HG03039 (cell line): Measurements from ENCODE around the gene RAD51B.
"Not testable (repeated sequence)": the region's sequence is repeated elsewhere in the genome, so short reads cannot be mapped to it uniquely, and the experiment has no call there.

Source experiments
- ATAC-seq: cut with Tn5 transposase; IDR thresholded peaks from one replicate; pipeline ENCODE4 v1.9.1; 2021; ENCODE audit warnings: mild to moderate bottlenecking, moderate library complexity; ENCODE audit not compliant: unreplicated experiment

Gene RAD51B

DNA sequence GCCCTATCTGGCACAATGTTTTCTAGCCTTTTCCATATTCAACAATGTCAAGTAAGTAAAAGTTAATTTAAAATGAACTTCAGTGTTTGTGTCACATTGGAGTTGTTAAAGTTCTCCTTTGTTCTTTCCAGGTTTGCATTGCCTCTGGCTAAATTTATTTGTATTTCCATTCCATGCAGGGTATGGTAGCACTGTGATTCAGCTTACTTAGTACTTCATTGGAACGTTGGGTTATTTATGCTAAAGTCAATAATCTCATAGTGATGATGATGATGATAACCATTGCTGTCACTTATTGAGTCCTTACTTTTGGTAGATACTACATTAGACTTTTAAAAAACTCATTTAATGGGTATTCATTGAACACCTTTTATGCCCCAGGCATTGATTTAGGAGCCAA is 286.9 kb downstream of the RAD51B start:
- no peak for ATAC-seq

DNA sequence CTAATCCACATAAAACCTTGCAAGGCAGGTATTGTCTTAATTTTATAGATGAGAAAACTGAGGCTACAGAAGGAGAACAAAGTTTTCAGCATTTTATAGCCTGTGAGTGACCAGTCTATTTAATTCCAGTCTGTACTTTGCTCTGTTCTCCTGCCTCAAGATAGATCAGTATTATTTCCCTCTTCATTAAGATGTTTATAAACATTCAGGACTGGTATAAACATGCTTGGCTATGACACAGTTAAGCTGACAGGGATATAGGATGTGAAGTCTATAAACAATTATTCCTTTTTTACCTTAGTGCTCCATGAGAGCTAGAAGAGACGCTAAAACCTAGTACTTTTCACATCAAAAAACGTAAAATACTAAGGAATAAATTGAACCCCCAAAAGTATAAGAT is 287.3 kb downstream of the RAD51B start:
- no peak for ATAC-seq

DNA sequence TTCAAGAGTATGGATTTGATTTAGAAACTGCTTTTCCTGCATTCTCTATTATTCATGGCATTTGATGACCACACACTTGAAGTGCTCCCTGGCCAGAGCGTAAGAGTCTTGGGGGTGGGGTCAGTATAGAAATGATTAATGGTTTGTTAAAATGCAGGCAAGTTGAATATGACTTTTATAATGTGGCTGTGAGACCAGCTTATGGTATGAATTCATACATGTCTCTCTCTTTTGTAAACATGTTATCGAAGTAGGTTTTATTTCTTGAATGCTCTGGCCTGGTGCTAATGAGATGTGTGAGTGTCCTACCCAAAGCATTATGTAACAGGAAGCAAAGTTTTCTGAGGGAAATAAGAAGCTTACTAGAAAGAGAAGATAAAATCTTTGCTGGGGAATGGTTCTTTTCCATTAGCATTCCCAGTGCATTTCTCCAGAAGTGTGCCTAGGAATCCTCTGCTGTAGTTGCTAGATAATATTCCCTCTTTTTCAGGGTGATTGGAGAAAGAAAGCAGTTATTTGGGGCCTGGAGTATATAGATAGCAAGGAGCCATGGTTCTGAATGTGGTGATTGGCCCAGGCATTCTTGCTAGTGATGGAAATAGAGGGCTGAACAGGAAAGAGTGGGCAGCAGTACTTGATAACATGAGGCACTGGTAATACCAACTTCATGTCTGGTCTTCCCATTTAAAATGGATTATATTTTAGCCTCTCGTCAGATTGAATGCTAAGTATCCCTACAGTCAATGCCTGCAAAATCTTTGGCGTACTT is 289.7 kb downstream of the RAD51B start:
- no peak for ATAC-seq

DNA sequence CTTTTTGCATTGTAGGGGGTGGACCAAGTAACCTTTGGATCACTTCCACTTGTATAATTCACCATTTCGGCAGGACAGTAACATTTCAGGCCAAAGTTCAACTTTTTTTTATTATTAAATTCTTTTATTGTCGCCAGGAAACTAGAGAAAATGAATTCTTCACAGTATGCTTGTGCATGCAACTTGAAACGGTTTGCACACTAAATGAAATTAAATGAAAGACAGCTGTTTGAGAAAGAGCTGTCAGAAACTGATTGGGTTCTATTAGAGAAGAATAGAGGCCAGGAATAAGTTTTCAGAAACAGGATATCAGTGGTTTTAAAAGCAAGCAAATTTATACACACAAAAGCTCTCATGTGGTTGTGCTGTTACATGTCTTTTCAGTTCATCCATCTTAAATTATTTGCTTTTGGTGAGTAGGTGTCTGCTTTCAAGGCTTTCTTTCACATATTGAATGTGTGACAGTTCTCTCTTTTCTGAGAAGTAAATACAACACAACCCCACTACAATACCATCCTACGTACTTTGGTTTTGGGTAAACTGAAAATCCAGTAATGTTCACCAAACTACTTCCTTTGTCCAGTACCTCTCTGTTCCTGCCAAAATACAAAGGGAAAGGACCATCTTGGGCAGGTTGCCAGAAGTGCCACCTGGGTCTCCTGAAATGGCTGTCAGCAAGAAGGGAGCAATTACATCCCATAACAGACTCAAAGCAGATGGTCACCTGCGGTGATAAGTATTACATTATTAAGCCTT is 291.7 kb downstream of the RAD51B start:
- no peak for ATAC-seq

DNA sequence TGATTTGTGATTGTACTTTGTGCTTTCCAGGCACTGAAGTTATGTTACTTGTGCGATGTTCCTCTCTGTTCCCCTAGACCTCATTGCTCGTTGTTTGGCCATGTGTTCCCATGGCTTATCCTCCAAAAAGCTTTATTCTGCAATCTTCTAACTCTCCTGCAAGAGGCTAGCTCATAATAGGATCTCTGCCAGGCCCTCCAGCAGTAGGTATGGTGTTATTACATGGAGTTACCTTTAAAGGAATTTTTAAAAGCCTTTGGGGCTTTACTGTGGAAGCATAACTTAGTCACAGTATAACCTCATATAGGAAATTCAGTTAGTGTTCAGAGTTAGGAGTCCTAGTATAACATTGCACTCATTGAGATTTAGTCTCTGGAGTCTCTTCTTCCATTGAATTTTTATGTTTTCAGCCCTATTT is 292.3 kb downstream of the RAD51B start:
- ATAC-seq, result no peak

DNA sequence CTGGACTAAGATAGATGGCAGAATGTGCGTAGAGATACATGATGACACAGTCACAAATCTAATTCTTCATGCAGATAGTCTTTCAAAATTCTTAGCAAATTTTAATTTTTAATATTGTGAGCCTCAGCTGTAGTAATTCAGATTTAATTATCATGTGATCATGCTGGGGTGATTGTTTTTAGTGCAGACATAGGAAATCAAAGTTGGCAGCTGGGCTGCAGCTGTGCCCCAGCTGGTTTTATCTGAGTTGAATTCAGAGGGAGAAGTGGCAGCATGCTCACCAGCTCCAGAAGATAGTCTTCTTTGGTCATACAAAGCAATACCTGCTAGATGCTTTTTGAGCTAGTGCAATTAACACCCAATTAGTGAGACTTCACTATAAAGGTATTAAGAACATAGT is 292.9 kb downstream of the RAD51B start:
- ATAC-seq, result no peak

DNA sequence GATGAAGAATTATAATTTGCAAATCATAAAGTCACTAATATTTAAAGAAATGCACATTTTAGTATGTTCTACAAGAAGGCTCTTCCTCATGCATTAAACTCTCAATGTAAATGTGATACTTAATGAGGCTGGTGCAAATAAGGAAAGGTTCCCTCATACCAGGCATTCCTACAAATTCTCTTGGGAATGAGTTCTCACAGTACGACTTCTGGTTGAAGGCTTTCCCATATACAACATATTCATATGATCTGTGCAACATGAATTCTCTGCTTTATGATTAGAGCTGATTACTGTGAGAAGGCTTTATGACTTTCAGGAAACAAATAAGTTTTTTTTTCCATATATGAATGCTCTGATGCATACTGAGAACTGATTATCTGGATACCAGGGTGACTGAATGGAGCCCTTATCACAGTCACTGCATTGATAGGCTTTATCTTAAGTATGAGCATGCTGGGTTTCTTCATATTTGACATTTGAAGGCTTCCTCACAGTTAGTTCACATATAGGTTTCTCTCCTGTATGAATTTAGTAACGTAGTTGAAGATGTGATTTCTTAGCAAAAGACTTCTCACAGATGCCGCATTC is 293.9 kb downstream of the RAD51B start:
- no peak for ATAC-seq

DNA sequence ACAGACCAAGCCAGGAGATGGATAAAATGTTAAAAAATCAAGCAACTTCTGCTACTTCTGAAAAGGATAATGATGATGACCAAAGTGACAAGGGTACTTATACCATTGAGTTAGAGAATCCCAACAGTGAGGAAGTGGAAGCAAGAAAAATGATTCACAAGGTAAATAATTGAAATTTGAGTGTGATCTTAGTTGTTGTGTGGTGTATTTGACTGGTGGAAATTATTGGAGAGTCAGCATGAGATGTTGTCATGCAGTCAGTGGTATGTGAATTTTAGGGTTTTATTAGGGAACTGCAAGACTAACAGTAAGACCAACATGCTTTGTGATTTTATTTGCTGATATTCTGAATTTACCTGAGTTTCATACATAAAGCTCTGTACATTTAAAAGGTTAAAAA is 296.4 kb downstream of the RAD51B start:
- ATAC-seq, result not testable (repeated sequence)

DNA sequence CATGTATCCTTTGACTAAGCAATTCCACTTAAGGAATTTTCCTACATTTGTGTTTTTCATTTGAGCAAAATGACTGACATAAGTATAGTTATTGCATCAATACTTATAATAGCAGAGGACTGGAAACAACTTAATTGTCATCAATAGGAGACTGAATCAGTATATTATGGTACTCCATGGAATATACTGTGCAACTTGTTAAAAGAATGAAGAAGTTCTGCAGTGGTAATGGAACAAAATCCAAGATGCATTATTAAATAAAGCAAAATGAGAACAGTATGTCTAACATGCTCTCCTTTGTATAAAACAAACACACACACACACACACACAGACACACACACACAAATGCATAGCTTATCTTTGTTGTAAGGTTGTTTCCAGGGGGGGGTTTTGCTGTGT is 303.1 kb downstream of the RAD51B start:
- ATAC-seq, result no peak

DNA sequence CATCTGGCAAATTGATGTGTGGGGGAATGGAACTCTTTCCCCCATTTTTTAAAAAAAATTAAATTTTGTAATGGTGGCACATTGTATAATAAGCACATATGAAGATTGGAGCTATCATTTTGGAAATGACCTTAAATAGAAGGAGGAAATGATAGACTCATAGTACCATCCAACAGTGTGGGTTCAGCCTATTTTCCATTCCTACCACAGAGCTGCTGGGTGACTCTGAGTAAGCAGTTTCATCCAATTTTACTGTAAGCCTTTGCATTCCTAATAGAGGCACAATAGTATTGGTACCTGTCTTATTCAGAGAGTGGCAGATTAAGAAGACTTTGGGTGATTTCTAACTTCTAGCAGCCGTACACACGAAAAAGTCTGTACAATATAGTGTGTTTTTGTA is 304.5 kb downstream of the RAD51B start:
- no peak for ATAC-seq

DNA sequence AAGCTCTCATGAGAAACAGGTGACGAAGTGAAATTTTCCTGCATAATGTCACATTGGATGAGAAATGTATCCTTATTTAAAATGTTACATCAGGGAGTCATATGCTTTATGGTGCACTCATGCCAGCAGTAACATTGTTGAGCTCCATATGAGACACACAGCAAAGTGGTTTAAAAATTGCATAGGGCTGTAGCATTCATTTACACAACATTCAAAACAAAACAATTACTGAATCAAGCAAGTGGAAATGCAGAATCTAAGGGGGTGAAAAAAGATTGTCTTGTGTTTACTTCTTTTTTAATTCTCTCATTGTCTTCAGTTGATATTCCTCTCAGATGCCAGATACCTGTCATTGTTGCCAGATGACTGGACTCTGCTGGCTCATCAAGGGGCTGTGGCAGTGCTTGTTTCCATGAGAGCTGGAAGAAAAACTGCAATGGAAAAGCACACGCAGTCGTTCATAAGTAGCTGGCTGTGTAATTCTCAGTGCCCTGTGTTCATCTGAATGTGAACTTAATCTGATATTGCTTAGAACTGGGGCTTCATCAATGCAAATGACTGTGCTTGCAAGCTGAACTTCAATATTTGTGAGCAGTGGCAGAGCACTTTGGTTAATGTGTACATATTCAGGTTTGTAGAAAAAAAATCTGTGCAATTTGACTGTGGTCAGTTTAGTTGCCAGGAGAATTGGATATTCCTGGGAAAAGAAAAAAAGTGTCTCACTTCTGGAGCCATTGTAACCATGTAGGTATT is 305.6 kb downstream of the RAD51B start:
- no peak for ATAC-seq

DNA sequence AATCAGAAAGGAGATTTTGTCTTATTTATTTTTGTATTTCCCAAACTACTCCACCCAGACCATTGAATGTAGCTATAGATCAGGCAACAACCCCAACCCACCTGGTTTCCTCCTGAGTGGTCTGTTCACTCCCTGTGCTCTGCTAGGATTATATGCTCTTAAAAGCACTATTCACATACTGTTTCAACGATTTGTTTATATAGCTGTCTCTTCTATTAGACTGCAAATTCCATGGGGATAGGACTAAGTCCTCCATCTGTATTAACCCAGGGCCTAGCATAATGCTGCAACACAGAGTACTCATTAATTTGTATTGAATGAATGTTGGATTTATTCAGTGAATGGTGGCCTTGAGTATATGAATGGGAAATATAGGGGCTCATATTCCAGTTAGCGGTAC is 307.6 kb downstream of the RAD51B start:
- ATAC-seq, result no peak

DNA sequence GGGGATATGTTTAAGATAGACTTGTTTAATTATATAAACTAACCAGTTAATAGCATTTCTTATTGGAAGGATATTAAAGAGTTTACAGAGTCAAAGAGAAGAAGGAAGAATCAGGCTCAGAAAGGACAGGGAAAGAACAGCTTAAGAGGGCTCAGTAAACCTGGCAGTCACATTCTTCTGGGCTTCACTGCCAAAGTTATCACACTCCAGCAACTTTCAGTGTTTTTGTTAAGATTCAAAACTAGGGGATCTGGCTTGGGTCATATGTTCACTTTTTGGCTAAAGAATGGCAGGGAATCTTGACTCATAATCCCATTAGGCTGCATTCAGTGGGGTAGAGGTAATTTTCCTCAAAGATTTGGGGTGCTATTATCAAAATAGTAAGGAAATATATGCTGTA is 312.3 kb downstream of the RAD51B start:
- no peak for ATAC-seq

DNA sequence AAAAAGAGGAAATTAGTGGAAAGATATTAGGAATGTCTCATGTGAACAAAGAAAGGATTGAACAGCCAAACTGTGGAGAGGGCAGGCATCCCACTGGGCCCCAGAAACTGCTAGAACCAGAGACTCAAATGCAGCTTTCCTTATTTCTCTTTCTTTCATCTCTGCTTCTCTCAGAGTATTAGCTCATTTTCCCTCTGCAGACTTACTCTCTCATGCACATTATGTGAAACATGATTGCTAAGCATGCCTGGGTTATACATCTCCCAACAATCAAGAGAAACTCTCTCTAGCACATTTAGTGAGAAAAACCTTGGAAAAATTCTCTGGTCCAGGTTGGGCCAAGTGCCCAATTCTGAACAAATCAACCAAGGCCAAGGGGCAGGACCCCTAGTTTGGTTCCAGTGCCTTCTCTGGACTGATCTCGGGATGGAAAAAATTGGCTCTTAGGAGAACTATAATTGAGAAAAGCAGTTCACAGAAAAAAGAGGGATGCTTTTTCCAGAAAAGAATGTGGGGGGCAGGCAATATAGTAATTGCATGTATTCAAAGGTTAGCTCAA is 313.1 kb downstream of the RAD51B start:
- no peak for ATAC-seq

DNA sequence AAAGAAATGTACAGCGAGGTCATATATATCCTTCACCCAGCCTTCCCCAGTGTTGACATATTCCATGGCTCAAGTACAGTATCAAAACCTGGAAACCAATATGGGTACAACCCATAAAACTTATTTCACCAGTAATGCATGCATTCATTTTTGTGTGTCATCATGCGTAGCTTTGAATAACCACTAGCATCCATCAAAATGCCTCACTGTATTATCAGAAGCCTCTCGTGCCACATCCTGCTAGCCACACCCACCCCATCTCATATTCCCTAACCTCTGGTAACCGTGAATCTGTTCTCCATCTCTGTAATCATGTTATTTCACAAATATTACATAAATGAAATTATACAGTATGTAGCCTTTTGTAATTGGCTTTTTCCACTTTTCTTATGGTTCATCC is 314.3 kb downstream of the RAD51B start:
- no peak for ATAC-seq

DNA sequence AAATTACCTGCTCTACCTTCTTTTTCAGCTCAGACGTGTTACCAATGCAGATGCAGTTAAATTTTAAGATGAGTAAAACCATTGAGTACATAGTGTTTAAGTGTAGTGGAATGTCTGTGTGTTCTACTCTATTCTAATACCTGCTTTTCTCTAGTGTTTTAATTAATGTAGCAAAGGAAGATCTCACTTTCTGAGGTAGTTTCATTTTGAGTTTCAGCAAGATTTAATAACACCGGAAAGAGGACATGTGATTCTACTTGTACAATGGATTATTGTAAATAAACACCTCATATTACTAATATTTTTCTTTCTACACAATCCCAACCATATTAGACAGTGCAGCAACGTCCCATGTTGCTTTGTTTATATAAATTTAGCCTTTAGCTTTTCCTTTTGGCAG is 315.4 kb downstream of the RAD51B start:
- ATAC-seq, result no peak

DNA sequence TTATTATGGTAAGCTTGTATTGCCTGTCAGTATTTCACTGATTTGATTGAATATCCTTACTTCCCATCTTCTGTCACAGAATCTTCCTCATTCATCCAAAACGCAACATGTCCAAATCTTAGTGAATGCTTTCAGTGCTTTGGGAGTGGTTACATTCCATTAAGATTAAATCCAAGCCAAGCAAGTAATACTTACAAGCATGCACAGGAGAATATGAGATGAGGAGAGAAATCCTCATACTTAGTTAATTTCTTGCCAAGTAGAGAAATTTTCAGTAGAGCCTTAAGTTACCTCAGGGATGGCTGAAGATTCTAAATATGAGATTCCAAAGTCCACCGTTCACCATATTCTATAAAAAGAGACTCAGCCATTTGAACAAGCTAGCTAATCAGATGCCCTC is 316.0 kb downstream of the RAD51B start:
- no peak for ATAC-seq

DNA sequence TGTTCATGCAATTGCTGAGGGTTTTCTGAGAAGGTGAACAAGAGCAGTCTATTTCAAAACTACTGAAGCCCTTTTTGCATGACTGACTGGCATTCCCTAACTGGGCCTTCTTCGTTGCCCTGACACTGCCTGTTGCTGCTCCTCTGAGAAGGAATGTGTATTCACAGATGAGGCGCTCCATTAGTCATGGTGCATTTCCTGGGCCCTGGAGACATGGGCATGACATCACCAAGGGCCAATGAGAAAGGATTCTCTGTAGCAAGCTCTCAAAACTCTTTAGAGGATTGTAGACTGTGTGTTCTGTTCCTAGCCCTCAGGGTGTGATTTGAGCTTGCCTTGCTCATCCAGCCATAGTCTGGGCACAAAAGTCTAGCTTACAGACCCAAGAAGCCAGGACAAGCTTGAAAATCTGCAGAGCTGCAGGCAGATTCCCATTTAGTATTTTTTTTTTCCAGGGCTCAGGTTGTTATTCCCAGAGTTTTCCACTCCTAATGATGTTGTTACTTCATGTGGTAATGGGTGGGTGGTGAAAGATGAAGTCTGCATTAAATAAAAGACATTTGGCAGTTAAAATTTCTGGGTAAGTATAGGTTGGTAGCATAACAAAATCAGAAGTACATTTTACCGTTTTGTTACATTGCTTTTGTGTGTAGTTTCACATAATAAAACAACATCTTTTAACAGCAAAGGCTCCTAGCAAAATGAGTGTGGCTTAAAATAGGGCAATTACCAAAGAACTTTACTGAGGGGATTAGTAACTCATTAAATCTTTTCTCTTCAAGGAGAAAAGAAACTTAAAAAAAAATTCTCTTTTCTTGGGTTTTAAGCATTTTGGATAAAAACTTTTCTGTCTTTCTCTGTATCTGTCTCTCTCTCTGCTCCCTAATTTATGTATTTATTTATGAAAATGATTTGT is 318.4 kb downstream of the RAD51B start:
- no peak for ATAC-seq

DNA sequence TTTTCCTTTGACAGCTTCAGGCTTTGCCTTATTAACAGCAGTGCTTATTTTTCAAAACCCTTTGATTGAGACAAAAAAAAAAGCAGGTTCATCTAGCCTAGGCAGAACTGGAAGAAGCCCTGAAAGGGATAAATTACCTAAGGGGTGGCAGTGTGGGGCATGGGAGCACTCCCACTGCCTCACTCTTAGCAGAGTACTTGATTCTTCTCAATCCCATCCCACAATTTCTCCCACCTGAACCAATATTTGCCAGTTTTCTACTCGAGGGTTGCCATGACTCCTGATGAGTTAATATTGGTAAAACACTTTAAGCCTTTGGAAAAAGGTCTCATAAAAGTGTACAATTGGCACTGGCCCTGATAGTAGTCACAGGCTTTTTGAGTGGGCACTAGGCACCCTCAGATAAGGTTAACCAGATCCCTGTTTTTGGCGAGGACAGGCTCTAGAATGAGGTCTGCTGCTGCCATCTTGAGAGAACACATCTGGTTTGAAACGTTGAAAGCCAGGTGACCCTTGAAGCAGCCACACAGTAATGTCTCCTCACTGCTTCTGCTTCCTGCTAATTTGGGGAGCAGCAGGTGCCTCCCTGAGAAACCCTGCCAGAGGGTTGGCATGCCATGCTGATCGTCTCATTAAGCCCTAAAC is 320.0 kb downstream of the RAD51B start:
- ATAC-seq, result no peak
